ENCODE data around the gene GPC6.

DNA sequence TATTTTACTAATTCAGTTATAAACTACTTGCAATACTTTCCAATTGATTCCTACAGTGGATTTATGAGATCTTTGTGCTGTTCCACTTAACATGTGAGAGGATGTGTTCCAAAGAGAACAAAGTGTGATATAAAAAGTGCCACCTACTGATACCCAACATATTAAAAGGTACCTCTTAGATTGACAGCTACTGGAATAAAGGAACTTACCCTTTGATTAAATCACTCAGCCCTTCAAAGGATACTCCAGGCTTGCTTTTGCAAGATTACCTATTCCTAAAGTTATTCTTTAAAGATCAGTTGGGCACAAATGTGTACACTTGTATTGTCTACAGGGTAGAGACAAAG is 1187.0 kb downstream of the GPC6 start:
- TF ChIP-seq, protein P1, sequence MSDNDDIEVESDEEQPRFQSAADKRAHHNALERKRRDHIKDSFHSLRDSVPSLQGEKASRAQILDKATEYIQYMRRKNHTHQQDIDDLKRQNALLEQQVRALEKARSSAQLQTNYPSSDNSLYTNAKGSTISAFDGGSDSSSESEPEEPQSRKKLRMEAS (IDR thresholded peaks at IDR 0.05; ENCODE audit: low read depth, low read length) = no peak
- no peak for TF ChIP-seq CTCF (IDR thresholded peaks at IDR 0.05; ENCODE audit: low read depth, low read length)
- no peak for TF ChIP-seq MYC (IDR thresholded peaks at IDR 0.05; ENCODE audit: low read depth, low read length)

Data from NB4 (cell line).